GM19438 (cell line): ENCODE data around the gene CCDC28A.

ENCODE experiments used
- ATAC-seq: cut with Tn5 transposase; IDR thresholded peaks from one replicate; pipeline ENCODE4 v1.9.1; 2021; ENCODE audit warnings: low read depth; ENCODE audit not compliant: unreplicated experiment

Gene CCDC28A

GRCh38 chr6:138832182-138832581, 58.6 kb downstream of the CCDC28A start:
- no peak for ATAC-seq

GRCh38 chr6:138833816-138834539, 60.4 kb downstream of the CCDC28A start:
- no peak for ATAC-seq

GRCh38 chr6:138837246-138837645, 63.7 kb downstream of the CCDC28A start:
- ATAC-seq = no peak
